ENCODE measurements around the gene PDPK1. TPM values are rescaled to one million over a fixed set of nuclear protein-coding genes. Genes with fewer than 3 reads are reported as not detected.
"Not testable (repeated sequence)": the region's sequence is repeated elsewhere in the genome, so short reads cannot be mapped to it uniquely, and the experiment has no call there.

The PDPK1 gene
- total RNA-seq, 1 experiment from 2014 or later = 9.4 TPM

- no peak for DNase-seq (ENCODE audit: low read depth)
Observed at GRCh38 chr16:2587891-2588565, 50.2 kb downstream of the PDPK1 start.

- DNase-seq (ENCODE audit: low read depth) = no peak
Observed at GRCh38 chr16:2591476-2592240, 53.8 kb downstream of the PDPK1 start.

- no peak for DNase-seq (ENCODE audit: low read depth)
Observed at GRCh38 chr16:2592786-2593185, 55.0 kb downstream of the PDPK1 start.

GRCh38 chr16:2595393-2596205 is 57.8 kb downstream of the PDPK1 start:
- no peak for DNase-seq (ENCODE audit: low read depth)

- no peak for DNase-seq (ENCODE audit: low read depth)
Observed at GRCh38 chr16:2596747-2597559, 59.1 kb downstream of the PDPK1 start.

GRCh38 chr16:2597560-2597902 is 59.7 kb downstream of the PDPK1 start:
- no peak for DNase-seq (ENCODE audit: low read depth)

GRCh38 chr16:2598133-2598641 is 60.4 kb downstream of the PDPK1 start:
- no peak for DNase-seq (ENCODE audit: low read depth)

- DNase-seq (ENCODE audit: low read depth) = no peak
Observed at GRCh38 chr16:2598723-2599122, 60.9 kb downstream of the PDPK1 start.

GRCh38 chr16:2599165-2599564 is 61.3 kb downstream of the PDPK1 start:
- not testable (repeated sequence) for DNase-seq (ENCODE audit: low read depth)

GRCh38 chr16:2599785-2600184 is 62.0 kb downstream of the PDPK1 start:
- DNase-seq (ENCODE audit: low read depth) = not testable (repeated sequence)

GRCh38 chr16:2601301-2602025 is 63.6 kb downstream of the PDPK1 start:
- DNase-seq (ENCODE audit: low read depth) = not testable (repeated sequence)

- not testable (repeated sequence) for DNase-seq (ENCODE audit: low read depth)
Observed at GRCh38 chr16:2602175-2602574, 64.4 kb downstream of the PDPK1 start.

GRCh38 chr16:2603165-2604015 is 65.6 kb downstream of the PDPK1 start:
- DNase-seq (ENCODE audit: low read depth) = peak; percentile 95

- peak; percentile 9 for DNase-seq (ENCODE audit: low read depth)
Observed at GRCh38 chr16:2604016-2604369, 66.2 kb downstream of the PDPK1 start.

- DNase-seq (ENCODE audit: low read depth) = not testable (repeated sequence)
Observed at GRCh38 chr16:2606820-2607219, 69.0 kb downstream of the PDPK1 start.

- not testable (repeated sequence) for DNase-seq (ENCODE audit: low read depth)
Observed at GRCh38 chr16:2609345-2609744, 71.5 kb downstream of the PDPK1 start.

GRCh38 chr16:2609827-2610470 is 72.1 kb downstream of the PDPK1 start:
- no peak for DNase-seq (ENCODE audit: low read depth)

- DNase-seq (ENCODE audit: low read depth) = no peak
Observed at GRCh38 chr16:2610781-2611498, 73.1 kb downstream of the PDPK1 start.

- no peak for DNase-seq (ENCODE audit: low read depth)
Observed at GRCh38 chr16:2611499-2611862, 73.7 kb downstream of the PDPK1 start.
